ENCODE measurements around the gene TEX14. TPM values are rescaled to one million over a fixed set of nuclear protein-coding genes. Genes with fewer than 3 reads are reported as not detected.

Gene TEX14
- polyA plus RNA-seq, 2 of the 4 experiments (the other 2 are of a cell fraction) = 0.04 to 0.12 TPM

DNA sequence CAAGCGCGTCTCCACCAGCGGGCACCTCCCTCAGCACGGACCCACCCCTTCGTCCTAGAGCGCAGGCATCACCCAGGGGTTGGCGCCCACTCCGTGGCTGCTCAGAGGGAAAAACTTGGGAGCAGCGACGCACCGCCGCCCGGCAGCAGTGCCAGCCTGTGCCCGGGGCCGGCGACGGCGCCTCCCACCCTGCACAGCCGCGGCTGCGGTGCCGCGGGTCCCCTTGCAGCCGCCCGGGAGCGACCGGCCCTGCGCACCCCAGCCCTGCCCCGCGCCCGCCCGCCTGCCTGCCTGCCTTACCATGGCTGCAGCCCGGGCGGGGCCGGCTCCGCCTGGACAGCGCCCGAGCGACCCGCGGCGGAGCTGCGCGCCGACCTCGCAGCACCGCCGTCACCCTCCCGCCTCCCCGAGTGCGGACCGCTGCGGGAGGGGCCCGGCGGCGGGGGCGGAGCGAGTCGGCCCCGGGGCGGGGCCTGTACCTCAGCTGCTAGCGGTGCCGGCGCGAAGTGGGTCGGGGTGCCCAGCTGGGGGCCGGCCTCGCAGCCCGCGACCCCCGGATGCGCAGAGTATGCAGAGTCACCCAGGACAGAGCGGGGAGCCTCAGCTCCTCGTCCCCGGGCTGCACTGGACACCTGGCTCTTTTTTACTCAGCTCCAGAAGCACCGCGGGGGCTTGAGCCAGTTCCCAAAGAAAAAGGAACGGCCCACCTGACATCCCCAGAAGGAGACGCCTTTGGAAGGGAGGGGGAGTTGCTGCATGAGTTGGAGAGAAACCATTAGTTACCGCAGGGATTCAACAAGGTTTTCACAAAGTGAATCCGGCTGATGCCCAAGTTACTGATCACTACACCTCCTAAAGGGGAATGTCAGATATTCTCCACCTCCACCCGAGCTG is 159.9 kb downstream of the TEX14 start:
- WGBS (ENCODE audit: missing lambda C conversion rate) = 9% methylated on average over 56 of the region's 82 CpGs
- Histone ChIP-seq H3K4me2 (peak overlapping the region; percentile 92), H3K4me3 (peak overlapping the region; percentile 71), H3K27ac (peak overlapping the region; percentile 61 to 81), H3K9me3 (no peaks in the 10 kb centered on the region), H3K4me1 (peaks cover 24% of the 10 kb centered on the region)
- DNase-seq (ENCODE audit: low read depth in 1 of 2, low spot score in 1 of 2) = no peak
- ATAC-seq = peak; percentile 51 to 66
- TF ChIP-seq FOSB (CRISPR knock-in tag; IDR thresholded peaks at IDR 0.05) = no peak
- TF ChIP-seq HOXB5 (CRISPR knock-in tag; IDR thresholded peaks at IDR 0.05) = no peak
- no peak for TF ChIP-seq TFCP2L1 (CRISPR knock-in tag; IDR thresholded peaks at IDR 0.05)
- TF ChIP-seq, protein P1, sequence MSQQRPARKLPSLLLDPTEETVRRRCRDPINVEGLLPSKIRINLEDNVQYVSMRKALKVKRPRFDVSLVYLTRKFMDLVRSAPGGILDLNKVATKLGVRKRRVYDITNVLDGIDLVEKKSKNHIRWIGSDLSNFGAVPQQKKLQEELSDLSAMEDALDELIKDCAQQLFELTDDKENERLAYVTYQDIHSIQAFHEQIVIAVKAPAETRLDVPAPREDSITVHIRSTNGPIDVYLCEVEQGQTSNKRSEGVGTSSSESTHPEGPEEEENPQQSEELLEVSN (IDR thresholded peaks at IDR 0.05; ENCODE audit: borderline replicate concordance, low read depth) = no peak
- TF ChIP-seq POLR2A (IDR thresholded peaks at IDR 0.05; ENCODE audit: low read length) = 0 out of 2 replicates have a peak, but pooled peaks have one; percentile 7
- POLR2A ChIA-PET = interaction anchor here (0.7 to 3.7 kb wide), 3 partner anchors 13 to 100 kb away, joined by 3 to 11 read pairs (median 8); no protein-coding TSS in a partner anchor
- CTCF ChIA-PET = interaction anchor here (1.0 to 15.8 kb wide), 7 partner anchors 10 to 56 kb away, joined by 3 to 187 read pairs (median 8); no protein-coding TSS in a partner anchor
- no peak for FAIRE-seq

DNA sequence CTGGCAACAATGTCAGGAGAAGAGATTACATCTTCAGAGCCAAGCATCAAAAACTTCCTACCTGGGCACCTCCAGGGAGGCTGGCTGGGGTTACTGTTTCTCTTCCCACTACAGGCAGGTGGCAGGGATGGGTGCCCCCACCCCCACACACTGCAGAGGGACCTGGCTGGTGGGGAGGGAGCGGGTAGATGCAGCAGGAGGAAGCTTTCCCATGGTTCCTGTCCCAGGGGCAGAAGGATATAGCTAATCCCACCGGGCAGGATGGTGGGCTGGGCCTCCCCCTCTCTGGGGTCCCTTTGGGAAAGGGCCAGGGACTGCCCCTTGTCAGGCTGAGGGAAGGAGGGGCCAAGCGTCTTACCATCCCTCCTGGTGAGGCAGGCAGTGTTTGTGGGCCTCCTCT is 160.7 kb downstream of the TEX14 start:
- Histone ChIP-seq H3K4me1 (peaks cover 21% of the 10 kb centered on the region), H3K4me3 (peak overlapping the region; percentile 71), H3K9me3 (no peaks in the 10 kb centered on the region), H3K4me2 (peak overlapping the region; percentile 92), H3K27ac (no peak overlapping the region; a peak in 1 of 6 replicates)
- FAIRE-seq (no peak), DNase-seq (ENCODE audit: low read depth in 1 of 2, low spot score in 1 of 2) (no peak), ATAC-seq (no peak; a peak in 2 of 6 replicates)
- 73% methylated on average over 3 of the region's 3 CpGs for WGBS (ENCODE audit: missing lambda C conversion rate)
- TF ChIP-seq, protein P2, sequence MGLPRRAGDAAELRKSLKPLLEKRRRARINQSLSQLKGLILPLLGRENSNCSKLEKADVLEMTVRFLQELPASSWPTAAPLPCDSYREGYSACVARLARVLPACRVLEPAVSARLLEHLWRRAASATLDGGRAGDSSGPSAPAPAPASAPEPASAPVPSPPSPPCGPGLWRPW (IDR thresholded peaks at IDR 0.05) = no peak
- TF ChIP-seq RNF2 (IDR thresholded peaks at IDR 0.05; ENCODE audit: borderline replicate concordance, low read depth) = no peak
- no peak for TF ChIP-seq RAD21 (conservative IDR thresholded peaks at IDR 0.05 in 1 of 2, IDR thresholded peaks at IDR 0.05 in 1 of 2)
- no peak for TF ChIP-seq POLR2AphosphoS2 (conservative IDR thresholded peaks at IDR 0.05; ENCODE audit: low read length)
- TF ChIP-seq MAZ (IDR thresholded peaks at IDR 0.05; ENCODE audit: borderline replicate concordance, low read depth, low read length) = no peak
- TF ChIP-seq, protein P1 (IDR thresholded peaks at IDR 0.05; ENCODE audit: borderline replicate concordance, low read depth) = no peak
- no peak for TF ChIP-seq FOXS1 (CRISPR knock-in tag; IDR thresholded peaks at IDR 0.05)
- TF ChIP-seq, protein P3, sequence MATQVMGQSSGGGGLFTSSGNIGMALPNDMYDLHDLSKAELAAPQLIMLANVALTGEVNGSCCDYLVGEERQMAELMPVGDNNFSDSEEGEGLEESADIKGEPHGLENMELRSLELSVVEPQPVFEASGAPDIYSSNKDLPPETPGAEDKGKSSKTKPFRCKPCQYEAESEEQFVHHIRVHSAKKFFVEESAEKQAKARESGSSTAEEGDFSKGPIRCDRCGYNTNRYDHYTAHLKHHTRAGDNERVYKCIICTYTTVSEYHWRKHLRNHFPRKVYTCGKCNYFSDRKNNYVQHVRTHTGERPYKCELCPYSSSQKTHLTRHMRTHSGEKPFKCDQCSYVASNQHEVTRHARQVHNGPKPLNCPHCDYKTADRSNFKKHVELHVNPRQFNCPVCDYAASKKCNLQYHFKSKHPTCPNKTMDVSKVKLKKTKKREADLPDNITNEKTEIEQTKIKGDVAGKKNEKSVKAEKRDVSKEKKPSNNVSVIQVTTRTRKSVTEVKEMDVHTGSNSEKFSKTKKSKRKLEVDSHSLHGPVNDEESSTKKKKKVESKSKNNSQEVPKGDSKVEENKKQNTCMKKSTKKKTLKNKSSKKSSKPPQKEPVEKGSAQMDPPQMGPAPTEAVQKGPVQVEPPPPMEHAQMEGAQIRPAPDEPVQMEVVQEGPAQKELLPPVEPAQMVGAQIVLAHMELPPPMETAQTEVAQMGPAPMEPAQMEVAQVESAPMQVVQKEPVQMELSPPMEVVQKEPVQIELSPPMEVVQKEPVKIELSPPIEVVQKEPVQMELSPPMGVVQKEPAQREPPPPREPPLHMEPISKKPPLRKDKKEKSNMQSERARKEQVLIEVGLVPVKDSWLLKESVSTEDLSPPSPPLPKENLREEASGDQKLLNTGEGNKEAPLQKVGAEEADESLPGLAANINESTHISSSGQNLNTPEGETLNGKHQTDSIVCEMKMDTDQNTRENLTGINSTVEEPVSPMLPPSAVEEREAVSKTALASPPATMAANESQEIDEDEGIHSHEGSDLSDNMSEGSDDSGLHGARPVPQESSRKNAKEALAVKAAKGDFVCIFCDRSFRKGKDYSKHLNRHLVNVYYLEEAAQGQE (IDR thresholded peaks at IDR 0.05) = no peak
- no peak for TF ChIP-seq CEBPB (IDR thresholded peaks at IDR 0.05)
- TF ChIP-seq, protein P4, sequence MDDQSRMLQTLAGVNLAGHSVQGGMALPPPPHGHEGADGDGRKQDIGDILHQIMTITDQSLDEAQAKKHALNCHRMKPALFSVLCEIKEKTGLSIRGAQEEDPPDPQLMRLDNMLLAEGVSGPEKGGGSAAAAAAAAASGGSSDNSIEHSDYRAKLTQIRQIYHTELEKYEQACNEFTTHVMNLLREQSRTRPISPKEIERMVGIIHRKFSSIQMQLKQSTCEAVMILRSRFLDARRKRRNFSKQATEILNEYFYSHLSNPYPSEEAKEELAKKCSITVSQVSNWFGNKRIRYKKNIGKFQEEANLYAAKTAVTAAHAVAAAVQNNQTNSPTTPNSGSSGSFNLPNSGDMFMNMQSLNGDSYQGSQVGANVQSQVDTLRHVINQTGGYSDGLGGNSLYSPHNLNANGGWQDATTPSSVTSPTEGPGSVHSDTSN (IDR thresholded peaks at IDR 0.05) = no peak
- no peak for TF ChIP-seq ZC3H11A (IDR thresholded peaks at IDR 0.05)
- no peak for TF ChIP-seq EHF (CRISPR knock-in tag; IDR thresholded peaks at IDR 0.05)
- TF ChIP-seq EP300 (IDR thresholded peaks at IDR 0.05) = no peak
- no peak for TF ChIP-seq SMC3 (IDR thresholded peaks at IDR 0.05)
- TF ChIP-seq NR3C1 (IDR thresholded peaks at IDR 0.05) = no peak
- TF ChIP-seq FOSB (CRISPR knock-in tag; IDR thresholded peaks at IDR 0.05) = no peak
- TF ChIP-seq KDM1A (IDR thresholded peaks at IDR 0.05; ENCODE audit: low read depth) = no peak
- TF ChIP-seq, protein P5, sequence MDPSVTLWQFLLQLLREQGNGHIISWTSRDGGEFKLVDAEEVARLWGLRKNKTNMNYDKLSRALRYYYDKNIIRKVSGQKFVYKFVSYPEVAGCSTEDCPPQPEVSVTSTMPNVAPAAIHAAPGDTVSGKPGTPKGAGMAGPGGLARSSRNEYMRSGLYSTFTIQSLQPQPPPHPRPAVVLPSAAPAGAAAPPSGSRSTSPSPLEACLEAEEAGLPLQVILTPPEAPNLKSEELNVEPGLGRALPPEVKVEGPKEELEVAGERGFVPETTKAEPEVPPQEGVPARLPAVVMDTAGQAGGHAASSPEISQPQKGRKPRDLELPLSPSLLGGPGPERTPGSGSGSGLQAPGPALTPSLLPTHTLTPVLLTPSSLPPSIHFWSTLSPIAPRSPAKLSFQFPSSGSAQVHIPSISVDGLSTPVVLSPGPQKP (IDR thresholded peaks at IDR 0.05; ENCODE audit: low read depth, low read length) = no peak
- ChIA-PET POLR2A (interaction anchor here (3.7 kb wide), 1 partner anchor 100 kb away, joined by 11 read pairs; no protein-coding TSS in a partner anchor), CTCF (interaction anchor here (1.0 to 15.8 kb wide), 6 partner anchors 9 to 101 kb away, joined by 3 to 187 read pairs (median 6); no protein-coding TSS in a partner anchor)
